H9 (cell line): Measurements from ENCODE around the gene OR2T27. TPM values are rescaled to one million over a fixed set of nuclear protein-coding genes. Genes with fewer than 3 reads are reported as not detected.

Experiments used
- DNase-seq: peaks from one replicate; pipeline ENCODE4 v3.0.0-alpha.2; 2017
- H2AFZ ChIP-seq: one replicate; pipeline ENCODE4 v1.6.1; 2013; ENCODE audit warnings: mild to moderate bottlenecking, low read length, control low read depth, moderate library complexity
- H2AK5ac ChIP-seq: 2 replicates; pipeline ENCODE4 v1.6.1; 2013; ENCODE audit warnings: low read length, control low read depth, mixed read lengths; ENCODE audit not compliant: insufficient read length
- H2BK120ac ChIP-seq: one replicate; pipeline ENCODE4 v1.6.1; 2013; ENCODE audit warnings: low read depth, mild to moderate bottlenecking, low read length, control low read depth, inconsistent platforms; ENCODE audit not compliant: poor library complexity, severe bottlenecking
- H2BK12ac ChIP-seq: 2 replicates; pipeline ENCODE4 v1.6.1; 2013; ENCODE audit warnings: low read length, control low read depth, mixed read lengths, low read depth; ENCODE audit not compliant: insufficient read length
- H2BK15ac ChIP-seq: 2 replicates; pipeline ENCODE4 v1.6.1; 2013; ENCODE audit warnings: low read depth, low read length, control low read depth
- H2BK20ac ChIP-seq: one replicate; pipeline ENCODE4 v1.6.1; 2013; ENCODE audit warnings: low read depth, mild to moderate bottlenecking, low read length, control low read depth, inconsistent platforms; ENCODE audit not compliant: poor library complexity, severe bottlenecking
- H2BK5ac ChIP-seq: 2 replicates; pipeline ENCODE4 v1.6.1; 2013; ENCODE audit warnings: low read length, control low read depth, mixed read lengths; ENCODE audit not compliant: insufficient read length
- H3K14ac ChIP-seq: 2 replicates; pipeline ENCODE4 v1.6.1; 2013; ENCODE audit warnings: low read length, control low read depth; ENCODE audit not compliant: insufficient read depth
- H3K18ac ChIP-seq: 2 replicates; pipeline ENCODE4 v1.6.1; 2013; ENCODE audit warnings: low read depth, mild to moderate bottlenecking, mixed read lengths, low read length, control low read depth; ENCODE audit not compliant: insufficient read length
- H3K23ac ChIP-seq: 2 replicates; pipeline ENCODE4 v1.6.1; 2013; ENCODE audit warnings: low read length, control low read depth, mixed read lengths, low read depth; ENCODE audit not compliant: insufficient read length
- H3K23me2 ChIP-seq: 2 replicates; pipeline ENCODE4 v1.6.1; 2013; ENCODE audit warnings: low read depth, mild to moderate bottlenecking, mixed read lengths, low read length, control low read depth; ENCODE audit not compliant: insufficient read length, poor library complexity, severe bottlenecking
- H3K27ac ChIP-seq: 2 replicates; pipeline ENCODE4 v1.5.1; 2013; ENCODE audit warnings: low read length, control low read depth, mixed read lengths, low read depth; ENCODE audit not compliant: insufficient read length
- H3K27me3 ChIP-seq: 2 replicates; pipeline ENCODE4 v1.6.1; 2013; ENCODE audit warnings: low read length, control low read depth, inconsistent platforms; ENCODE audit not compliant: insufficient read depth
- H3K4ac ChIP-seq: 2 replicates; pipeline ENCODE4 v1.6.1; 2013; ENCODE audit warnings: low read depth, mild to moderate bottlenecking, control low read depth, inconsistent platforms, low read length, moderate library complexity
- H3K4me1 ChIP-seq: 2 replicates; pipeline ENCODE4 v1.6.1; 2013; ENCODE audit warnings: low read length, control low read depth, inconsistent platforms; ENCODE audit not compliant: insufficient read depth
- H3K4me2 ChIP-seq: 2 replicates; pipeline ENCODE4 v1.6.1; 2013; ENCODE audit warnings: low read length, control low read depth, mixed read lengths; ENCODE audit not compliant: insufficient read length, insufficient read depth
- H3K56ac ChIP-seq: 2 replicates; pipeline ENCODE4 v1.6.1; 2013; ENCODE audit warnings: low read depth, mild to moderate bottlenecking, mixed read lengths, low read length, control low read depth; ENCODE audit not compliant: insufficient read length
- H3K79me1 ChIP-seq: 2 replicates; pipeline ENCODE4 v1.6.1; 2013; ENCODE audit warnings: low read depth, mild to moderate bottlenecking, moderate library complexity, low read length, control low read depth, inconsistent platforms; ENCODE audit not compliant: insufficient read depth, poor library complexity, severe bottlenecking
- H3K79me2 ChIP-seq: 2 replicates; pipeline ENCODE4 v1.6.1; 2013; ENCODE audit warnings: low read length, control low read depth, inconsistent platforms; ENCODE audit not compliant: insufficient read depth
- H3K9ac ChIP-seq: 2 replicates; pipeline ENCODE4 v1.6.1; 2013; ENCODE audit warnings: low read length, control low read depth, mixed read lengths; ENCODE audit not compliant: insufficient read length; ENCODE audit errors: extremely low read depth
- H3K9me3 ChIP-seq: one replicate; pipeline ENCODE4 v1.6.1; 2013; ENCODE audit warnings: low read depth, low read length, inconsistent platforms; ENCODE audit not compliant: control insufficient read depth
- H3T11ph ChIP-seq: one replicate; pipeline ENCODE4 v1.6.1; 2013; ENCODE audit warnings: mild to moderate bottlenecking, low read length, control low read depth, inconsistent platforms
- H4K20me1 ChIP-seq: one replicate; pipeline ENCODE4 v1.6.1; 2013; ENCODE audit not compliant: control insufficient read depth, insufficient read length, insufficient read depth
- H4K5ac ChIP-seq: 2 replicates; pipeline ENCODE4 v1.6.1; 2013; ENCODE audit warnings: low read depth, mild to moderate bottlenecking, mixed read lengths, low read length, control low read depth; ENCODE audit not compliant: insufficient read length
- H4K8ac ChIP-seq: replicated peaks from 2 replicates; pipeline ENCODE4 v1.6.1; 2013; ENCODE audit warnings: low read length, control low read depth, mixed read lengths, low read depth; ENCODE audit not compliant: insufficient read length
- H4K91ac ChIP-seq: 2 replicates; pipeline ENCODE4 v1.6.1; 2013; ENCODE audit warnings: low read depth, mild to moderate bottlenecking, moderate library complexity, mixed read lengths, low read length, control low read depth; ENCODE audit not compliant: insufficient read length
- H3K27ac Mint-ChIP-seq, 3 experiments: 2 replicates in 2 of 3; 3 replicates in 1 of 3; pipeline ENCODE4 v1.8.0; 2020 to 2021; ENCODE audit warnings: mixed read lengths in 3 of 3, mild to moderate bottlenecking in 1 of 3, moderate library complexity in 1 of 3
- H3K27me3 Mint-ChIP-seq: 2 replicates; pipeline ENCODE4 v1.8.0; 2021; ENCODE audit warnings: low read depth, mild to moderate bottlenecking, moderate library complexity, mixed read lengths
- H3K36me3 Mint-ChIP-seq, 3 experiments: 2 replicates in 2 of 3; 3 replicates in 1 of 3; pipeline ENCODE4 v1.8.0; 2020 to 2021; ENCODE audit warnings: low read depth in 3 of 3, mixed read lengths in 3 of 3; ENCODE audit not compliant: insufficient read depth in 1 of 3
- H3K4me1 Mint-ChIP-seq, 2 experiments: 2 replicates each; pipeline ENCODE4 v1.8.0; 2020; ENCODE audit warnings: mixed read lengths in 2 of 2
- H3K4me3 Mint-ChIP-seq, 2 experiments: 2 replicates in 1 of 2; 3 replicates in 1 of 2; pipeline ENCODE4 v1.8.0; 2020 to 2021; ENCODE audit warnings: mild to moderate bottlenecking in 2 of 2, mixed read lengths in 2 of 2, moderate library complexity in 1 of 2
- H3K9me3 Mint-ChIP-seq, 2 experiments: 2 replicates in 1 of 2; 3 replicates in 1 of 2; pipeline ENCODE4 v1.8.0; 2020; ENCODE audit warnings: mild to moderate bottlenecking in 2 of 2, mixed read lengths in 2 of 2, moderate library complexity in 1 of 2
- WGBS: extraction: QIAGEN DNeasy Blood & Tissue Kit; methylation state at CpG from one replicate; pipeline ENCODE4 v1.1.7; 2013; ENCODE audit warnings: missing lambda C conversion rate, low lambda C conversion rate, mixed read lengths; ENCODE audit not compliant: insufficient read length; ENCODE audit errors: extremely low coverage; 5-methylcytosine and 5-hydroxymethylcytosine counted together
- total RNA-seq: library from RNA; stranded (reverse); gene quantifications from 2 replicates; pipeline ENCODE4 v1.2.1, GENCODE V29; 2021
- TF ChIP-seq, protein P1 (sequence below): fragments of 200-600 bp; sonication (generic); conservative IDR thresholded peaks from 3 replicates; pipeline ENCODE4 v1.8.0; 2021; ENCODE audit warnings: antibody characterized with exemption, mild to moderate bottlenecking

The OR2T27 gene
- total RNA-seq, 1 experiment from 2014 or later = not detected

DNA sequence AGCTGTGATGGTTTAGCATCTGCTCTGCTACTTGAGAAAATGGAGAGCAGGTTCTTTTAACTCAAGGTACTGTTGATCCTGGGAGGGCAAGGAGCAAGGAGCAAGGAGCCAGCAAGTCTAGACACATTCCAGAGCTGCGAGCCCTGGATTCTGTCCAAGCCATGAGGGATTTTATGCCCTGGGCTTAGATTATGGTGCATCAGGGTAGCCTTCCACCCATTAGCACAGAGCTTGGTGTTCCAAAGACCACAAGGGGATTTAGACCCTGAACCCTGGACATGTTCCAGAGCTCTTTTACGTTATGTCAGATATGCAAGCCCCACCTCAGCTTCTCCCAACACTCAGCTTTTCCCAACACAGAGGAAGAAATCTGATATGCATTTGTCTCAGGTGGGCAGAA, 49.3 kb upstream of the OR2T27 start:
- H4K91ac ChIP-seq = no peak overlapping the region
- H3K79me2 ChIP-seq = no peaks in the 10 kb centered on the region
- DNase-seq = no peak
- no CpG with 5 or more reads among the region's 2 CpGs for WGBS
- H3K27me3 ChIP-seq = no peaks in the 10 kb centered on the region
- no peak overlapping the region for H3K23ac ChIP-seq
- no peak overlapping the region for H2AK5ac ChIP-seq
- no peak overlapping the region for H3K14ac ChIP-seq
- H4K20me1 ChIP-seq = no peaks in the 10 kb centered on the region
- H3K4me3 Mint-ChIP-seq = no peak overlapping the region
- peaks cover 8 to 11% of the 10 kb centered on the region in 2 experiments for H3K9me3 Mint-ChIP-seq
- H4K8ac ChIP-seq = no peak overlapping the region
- H3K4ac ChIP-seq = no peak overlapping the region
- no peak overlapping the region for H2BK120ac ChIP-seq
- no peak overlapping the region for H2BK20ac ChIP-seq
- no peak overlapping the region for H3K18ac ChIP-seq
- no peak overlapping the region for H3K56ac ChIP-seq
- TF ChIP-seq, protein P1, sequence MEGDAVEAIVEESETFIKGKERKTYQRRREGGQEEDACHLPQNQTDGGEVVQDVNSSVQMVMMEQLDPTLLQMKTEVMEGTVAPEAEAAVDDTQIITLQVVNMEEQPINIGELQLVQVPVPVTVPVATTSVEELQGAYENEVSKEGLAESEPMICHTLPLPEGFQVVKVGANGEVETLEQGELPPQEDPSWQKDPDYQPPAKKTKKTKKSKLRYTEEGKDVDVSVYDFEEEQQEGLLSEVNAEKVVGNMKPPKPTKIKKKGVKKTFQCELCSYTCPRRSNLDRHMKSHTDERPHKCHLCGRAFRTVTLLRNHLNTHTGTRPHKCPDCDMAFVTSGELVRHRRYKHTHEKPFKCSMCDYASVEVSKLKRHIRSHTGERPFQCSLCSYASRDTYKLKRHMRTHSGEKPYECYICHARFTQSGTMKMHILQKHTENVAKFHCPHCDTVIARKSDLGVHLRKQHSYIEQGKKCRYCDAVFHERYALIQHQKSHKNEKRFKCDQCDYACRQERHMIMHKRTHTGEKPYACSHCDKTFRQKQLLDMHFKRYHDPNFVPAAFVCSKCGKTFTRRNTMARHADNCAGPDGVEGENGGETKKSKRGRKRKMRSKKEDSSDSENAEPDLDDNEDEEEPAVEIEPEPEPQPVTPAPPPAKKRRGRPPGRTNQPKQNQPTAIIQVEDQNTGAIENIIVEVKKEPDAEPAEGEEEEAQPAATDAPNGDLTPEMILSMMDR = no peak
- H2AFZ ChIP-seq = no peak overlapping the region
- H3K27ac ChIP-seq = no peak overlapping the region
- H3K4me1 Mint-ChIP-seq = no peaks in the 10 kb centered on the region
- H3T11ph ChIP-seq = no peak overlapping the region
- H3K27ac Mint-ChIP-seq = no peak overlapping the region
- H2BK15ac ChIP-seq = no peak overlapping the region
- no peaks in the 10 kb centered on the region for H3K27me3 Mint-ChIP-seq
- no peak overlapping the region for H4K5ac ChIP-seq
- H3K23me2 ChIP-seq = no peaks in the 10 kb centered on the region
- no peak overlapping the region for H3K9ac ChIP-seq
- no peak overlapping the region for H2BK12ac ChIP-seq
- no peak overlapping the region for H3K4me2 ChIP-seq
- H2BK5ac ChIP-seq = no peak overlapping the region
- no peaks in the 10 kb centered on the region for H3K4me1 ChIP-seq
- H3K9me3 ChIP-seq = peaks cover 82% of the 10 kb centered on the region
- no peaks in the 10 kb centered on the region for H3K79me1 ChIP-seq
- peaks cover 0 to 25% (median 7%) of the 10 kb centered on the region in 3 experiments; a peak in 5 of 7 replicates for H3K36me3 Mint-ChIP-seq
